Uterus (tissue), 2 donors: ENCODE measurements around the gene DAB2.

Experiments
- CTCF ChIP-seq, 4 experiments: fragments of 200-600 bp in 2 of 4; fragments of 450-650 bp in 2 of 4; sonication (generic) in 2 of 4; IDR thresholded peaks; one replicate each; pipeline ENCODE4 v1.5.1; 2016 to 2019; ENCODE audit warnings: antibody characterized with exemption in 4 of 4, mild to moderate bottlenecking in 2 of 4, moderate library complexity in 1 of 4
- POLR2A ChIP-seq, 2 donors: fragments of 450-650 bp; IDR thresholded peaks; one replicate each; pipeline ENCODE4 v1.6.1; 2016; ENCODE audit warnings: antibody characterized with exemption in 2 of 2, mild to moderate bottlenecking in 1 of 2, moderate library complexity in 1 of 2

GRCh38 chr5:39340506-39340905, 84.3 kb downstream of the DAB2 start:
- TF ChIP-seq POLR2A (IDR thresholded peaks at IDR 0.05) (no peak), CTCF (IDR thresholded peaks at IDR 0.05) (no peak)
